HG02610 (cell line): ENCODE results near the gene EPO.

Experiments
- ATAC-seq: cut with Tn5 transposase; IDR thresholded peaks from one replicate; pipeline ENCODE4 v1.9.1; 2021; ENCODE audit warnings: mild to moderate bottlenecking, moderate library complexity; ENCODE audit not compliant: unreplicated experiment

EPO gene

GRCh38 chr7:100682991-100683658 is 37.1 kb upstream of the EPO start:
- ATAC-seq, result no peak

- ATAC-seq, result no peak
These were observed 36.4 kb upstream of the EPO start for GRCh38 chr7:100683659-100684533.

- no peak for ATAC-seq
These were observed 35.7 kb upstream of the EPO start for GRCh38 chr7:100684534-100685042.

- no peak for ATAC-seq
These were observed 35.1 kb upstream of the EPO start for GRCh38 chr7:100685049-100685605.

- no peak for ATAC-seq
These were observed 34.6 kb upstream of the EPO start for GRCh38 chr7:100685631-100686145.

GRCh38 chr7:100686201-100686821 is 34.0 kb upstream of the EPO start:
- ATAC-seq, result no peak

- ATAC-seq, result no peak
These were observed 33.5 kb upstream of the EPO start for GRCh38 chr7:100686822-100687211.

- no peak for ATAC-seq
These were observed 33.0 kb upstream of the EPO start for GRCh38 chr7:100687261-100687660.

GRCh38 chr7:100687751-100688300 is 32.4 kb upstream of the EPO start:
- ATAC-seq, result no peak

- no peak for ATAC-seq
These were observed 31.9 kb upstream of the EPO start for GRCh38 chr7:100688326-100688860.

- ATAC-seq, result no peak
These were observed 30.8 kb upstream of the EPO start for GRCh38 chr7:100689230-100690135.

GRCh38 chr7:100691676-100692577 is 28.3 kb upstream of the EPO start:
- ATAC-seq, result no peak

GRCh38 chr7:100692578-100692961 is 27.7 kb upstream of the EPO start:
- ATAC-seq, result no peak

- peak; percentile 24 for ATAC-seq
These were observed 26.8 kb upstream of the EPO start for GRCh38 chr7:100693312-100694097.

GRCh38 chr7:100694098-100694745 is 26.0 kb upstream of the EPO start, which contains the start of gene GIGYF1:
Gene GIGYF1, minus strand, starts transcription at chr7:100694250. Its CDS starts 6,012 bp downstream, at chr7:100688238.
- ATAC-seq, result peak; percentile 30

- no peak for ATAC-seq
These were observed 24.1 kb upstream of the EPO start for GRCh38 chr7:100696123-100696521.

- no peak for ATAC-seq
These were observed 21.2 kb upstream of the EPO start for GRCh38 chr7:100699018-100699417.
